Erythroblast (primary cell): Measurements from ENCODE around the gene SMOC2.
"Not testable (repeated sequence)": the region's sequence is repeated elsewhere in the genome, so short reads cannot be mapped to it uniquely, and the experiment has no call there.

Source experiments
- DNase-seq, 2 experiments: peaks; one replicate each; lab custom pipeline; 2025; lab: John Stamatoyannopoulos, UW
- GATA1 ChIP-seq: IDR thresholded peaks from 2 replicates; pipeline ENCODE4 v1.6.1; 2011; ENCODE audit warnings: low read depth, mild to moderate bottlenecking, control low read depth, low read length, moderate library complexity
- POLR2A ChIP-seq: IDR thresholded peaks from 2 replicates; pipeline ENCODE4 v1.6.1; 2011; ENCODE audit warnings: mild to moderate bottlenecking, low read length

The SMOC2 gene

DNA sequence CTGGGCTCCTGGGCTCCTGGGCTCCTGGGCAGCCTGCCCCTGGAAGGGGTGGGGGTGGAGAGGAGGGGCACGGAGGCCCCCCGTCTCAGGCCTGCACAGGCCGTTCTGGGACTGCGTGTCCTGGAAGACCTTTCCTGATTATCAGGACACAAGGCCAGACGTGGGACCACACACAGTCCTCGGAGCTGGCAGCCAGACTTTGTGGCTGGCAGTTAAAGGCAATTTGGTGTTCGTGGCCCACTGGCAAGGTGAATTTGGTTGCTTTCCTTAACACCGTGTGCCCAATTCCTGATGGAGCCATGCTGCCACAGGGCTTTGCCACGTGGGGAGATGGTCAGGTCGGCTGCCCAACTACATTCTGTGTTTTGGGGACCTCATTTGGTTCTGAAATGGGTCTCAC, 113.5 kb downstream of the SMOC2 start:
- no peak for TF ChIP-seq GATA1
- no peak for TF ChIP-seq POLR2A

DNA sequence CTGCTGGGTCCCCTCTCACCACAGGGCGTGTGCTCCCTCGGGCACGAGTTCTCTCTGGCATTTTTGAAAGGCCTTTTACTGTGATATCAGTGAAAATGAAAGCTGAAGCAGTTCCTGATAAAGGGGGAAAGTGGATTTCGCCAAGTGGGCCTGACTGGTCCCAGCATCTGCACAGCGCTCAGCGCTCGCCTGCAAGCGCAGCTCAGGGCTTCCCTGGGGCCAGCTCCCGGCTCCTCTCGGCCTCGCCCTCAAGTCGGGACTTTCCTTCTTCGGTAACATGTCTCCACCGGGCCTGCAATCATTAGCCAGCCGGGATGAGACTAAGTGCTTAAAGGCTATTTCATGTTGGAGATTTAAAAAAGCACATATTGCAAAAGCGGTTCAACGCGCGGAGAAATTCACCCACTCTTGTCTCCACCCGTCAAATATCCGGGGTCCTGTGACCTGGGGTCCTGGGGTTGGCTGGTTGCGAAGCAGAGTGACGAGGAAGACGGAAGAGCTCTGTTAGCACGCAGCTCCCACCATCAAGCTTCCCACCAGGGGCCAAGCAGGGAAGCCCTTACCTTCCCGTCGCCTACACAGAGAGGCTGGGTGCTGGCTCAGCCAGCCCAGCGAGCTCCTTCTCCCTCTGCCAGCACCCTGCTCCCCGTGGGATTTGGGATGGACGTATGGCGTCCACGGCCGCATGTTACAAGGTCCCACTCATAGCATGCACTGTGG, 114.1 kb downstream of the SMOC2 start:
- TF ChIP-seq GATA1: no peak
- TF ChIP-seq POLR2A: no peak
- DNase-seq: no peak

More for the DNA sequence above, 113.5 kb downstream of the SMOC2 start:
- no peak for DNase-seq

DNA sequence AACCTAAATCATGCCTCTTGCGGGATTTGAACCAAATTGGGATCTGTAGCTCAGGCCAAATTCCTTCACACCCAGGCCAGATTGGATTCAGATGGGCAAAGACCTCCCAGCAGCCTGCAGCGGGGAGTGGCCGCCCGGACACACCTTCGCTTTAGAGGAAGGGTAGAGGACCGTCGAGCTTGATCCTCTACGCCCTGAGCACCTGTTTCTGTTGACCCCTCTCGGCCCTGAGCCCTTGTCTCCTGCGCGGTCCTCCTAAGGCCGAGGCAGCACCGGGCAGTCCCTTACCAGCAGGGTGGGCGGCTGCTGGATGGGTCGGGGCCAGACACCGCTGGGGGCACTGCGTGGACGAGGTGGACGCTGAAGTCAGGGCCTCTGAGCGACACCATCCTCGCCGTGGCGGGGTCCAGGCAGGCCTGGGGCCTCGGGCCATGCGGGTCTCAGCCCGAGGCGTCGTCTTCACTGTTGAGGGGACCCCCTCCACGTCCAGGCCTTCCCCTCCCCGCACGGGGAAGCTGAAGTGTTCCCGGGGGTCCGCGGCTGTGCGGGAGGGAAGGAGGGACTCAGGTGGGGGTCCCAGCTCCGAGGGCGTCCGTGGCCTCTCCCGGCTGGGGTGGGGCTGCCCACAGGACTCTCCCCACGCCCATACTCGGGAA, 114.8 kb downstream of the SMOC2 start:
- TF ChIP-seq POLR2A: no peak
- TF ChIP-seq GATA1: no peak
- DNase-seq: no peak

DNA sequence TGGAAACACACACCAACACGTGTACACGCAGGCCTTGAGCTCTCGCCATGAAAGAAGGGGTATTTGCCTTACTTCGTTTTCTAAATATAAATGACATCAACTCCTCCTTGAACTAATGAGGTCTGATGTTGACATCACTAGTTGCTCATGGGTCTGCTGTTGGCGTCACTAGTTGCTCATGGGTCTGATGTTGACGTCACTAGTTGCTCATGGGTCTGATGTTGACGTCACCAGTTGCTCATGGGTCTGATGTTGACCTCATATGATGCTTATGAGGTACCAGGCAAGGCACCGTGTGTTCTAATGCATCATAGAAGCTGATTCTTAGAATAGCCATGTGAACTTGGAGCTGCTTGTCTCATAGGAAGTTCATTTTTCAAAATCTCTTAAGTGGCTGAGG, 116.5 kb downstream of the SMOC2 start:
- TF ChIP-seq POLR2A: no peak
- TF ChIP-seq GATA1: no peak
- DNase-seq: no peak

DNA sequence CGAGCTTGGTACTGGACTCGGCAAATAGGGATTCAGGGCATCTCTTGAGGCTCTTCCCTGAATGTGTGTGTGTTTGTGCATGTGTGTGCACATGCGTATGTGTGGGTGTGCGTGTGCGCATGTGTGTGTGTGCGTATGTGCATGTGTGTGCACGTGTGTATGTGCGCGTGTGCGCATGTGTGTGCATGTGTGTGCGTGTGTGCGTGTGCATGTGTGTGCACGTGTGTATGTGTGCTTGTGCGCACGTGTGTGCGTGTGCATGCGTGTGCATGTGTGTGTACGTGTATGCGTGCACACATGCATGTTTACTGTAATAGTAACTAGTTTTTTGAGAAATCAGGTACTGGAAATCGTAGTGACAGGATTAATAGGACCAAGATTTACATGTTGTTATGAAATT, 117.7 kb downstream of the SMOC2 start:
- no peak for TF ChIP-seq GATA1
- no peak for TF ChIP-seq POLR2A
- DNase-seq: no peak

DNA sequence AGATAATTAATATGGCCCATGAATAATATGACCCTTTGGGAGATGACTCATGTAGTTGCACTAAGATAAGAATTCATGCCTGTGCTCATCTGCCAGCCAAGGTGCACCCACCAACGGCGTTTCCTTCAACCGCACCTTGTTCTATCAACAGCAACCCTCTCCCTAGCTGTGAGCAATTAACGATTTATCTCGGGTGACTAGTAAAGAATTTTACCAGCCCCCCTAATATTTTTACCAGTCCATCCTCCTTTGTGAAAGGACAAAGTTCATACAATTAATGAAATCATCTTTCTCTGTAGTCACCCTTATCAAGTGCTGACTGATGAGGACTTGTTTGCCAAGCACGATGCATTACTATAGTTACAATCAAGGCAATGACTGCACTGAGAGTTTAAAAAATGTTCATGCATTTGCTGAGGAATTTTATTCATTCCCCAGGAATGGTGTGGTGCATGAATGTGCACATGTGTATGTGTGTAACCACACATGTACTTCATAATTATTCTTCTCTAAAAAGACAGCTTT, 118.7 kb downstream of the SMOC2 start:
- DNase-seq: no peak
- TF ChIP-seq GATA1 (no peak), POLR2A (no peak)

DNA sequence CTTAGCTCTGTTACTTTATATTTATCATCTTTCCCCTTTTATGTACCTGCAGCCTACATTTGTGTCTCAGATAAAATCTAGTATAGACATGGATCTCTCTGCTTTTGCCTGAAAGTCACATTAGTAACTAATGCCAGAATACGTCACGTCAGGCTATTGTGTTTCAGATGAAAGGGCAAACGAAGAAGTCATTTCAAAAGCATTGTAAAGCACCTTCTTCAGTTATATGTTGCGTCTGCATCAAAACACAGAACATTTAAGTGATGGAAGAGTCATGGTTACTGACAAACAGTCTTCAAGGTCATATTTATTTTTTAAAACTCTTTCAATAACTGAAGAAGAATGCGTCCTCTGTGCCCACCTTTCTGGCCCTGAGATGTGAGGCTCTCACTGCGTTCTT, 119.1 kb downstream of the SMOC2 start:
- no peak for DNase-seq
- no peak for TF ChIP-seq POLR2A
- no peak for TF ChIP-seq GATA1

DNA sequence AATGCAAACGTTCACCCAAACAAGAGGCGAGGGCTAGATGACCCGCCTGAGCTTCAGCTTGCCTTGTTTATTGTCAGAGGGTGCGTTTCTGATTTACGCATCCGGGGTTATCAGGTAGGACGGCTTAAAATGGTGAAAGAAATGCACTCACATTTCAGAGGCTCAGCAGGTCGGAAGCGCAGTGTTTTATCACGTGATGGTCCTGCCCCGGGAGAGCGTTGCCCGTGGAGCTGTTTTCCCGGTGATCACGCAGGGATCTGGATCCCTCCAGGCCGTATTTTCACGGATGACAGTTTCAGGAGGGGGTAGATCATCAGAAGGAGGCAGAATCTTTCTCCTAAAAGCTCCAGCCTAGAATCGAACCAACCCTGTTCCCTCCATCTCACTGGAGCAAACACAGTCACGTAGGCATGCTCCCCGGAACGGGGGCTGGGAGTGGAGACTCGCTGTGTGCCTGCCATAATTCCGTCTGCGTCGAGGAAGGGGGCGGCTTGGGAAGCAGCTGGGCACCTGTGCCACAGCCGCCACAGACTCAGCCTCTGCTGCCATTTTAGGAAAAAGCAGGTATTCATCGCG, 121.7 kb downstream of the SMOC2 start:
- TF ChIP-seq POLR2A (no peak), GATA1 (no peak)
- no peak for DNase-seq

DNA sequence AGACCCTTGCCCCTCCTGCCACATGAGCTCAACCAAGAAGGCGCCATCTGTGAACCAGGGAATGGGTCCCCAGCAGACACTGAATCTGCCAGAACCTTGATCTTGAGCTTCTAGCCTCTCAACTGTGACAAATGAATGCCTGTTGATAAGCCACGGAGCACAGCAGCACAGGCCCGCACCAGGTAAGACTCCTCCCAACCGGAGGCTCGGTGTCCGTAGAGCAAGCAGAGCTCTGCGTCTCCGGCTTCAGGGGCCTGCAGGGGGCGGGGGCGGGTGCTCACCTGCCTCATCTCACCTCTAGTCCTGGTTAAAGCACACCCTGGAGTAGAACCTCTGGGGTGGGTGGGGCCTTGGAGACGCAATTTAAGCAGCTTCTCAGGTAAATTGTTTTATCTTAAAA, 122.7 kb downstream of the SMOC2 start:
- DNase-seq: no peak

DNA sequence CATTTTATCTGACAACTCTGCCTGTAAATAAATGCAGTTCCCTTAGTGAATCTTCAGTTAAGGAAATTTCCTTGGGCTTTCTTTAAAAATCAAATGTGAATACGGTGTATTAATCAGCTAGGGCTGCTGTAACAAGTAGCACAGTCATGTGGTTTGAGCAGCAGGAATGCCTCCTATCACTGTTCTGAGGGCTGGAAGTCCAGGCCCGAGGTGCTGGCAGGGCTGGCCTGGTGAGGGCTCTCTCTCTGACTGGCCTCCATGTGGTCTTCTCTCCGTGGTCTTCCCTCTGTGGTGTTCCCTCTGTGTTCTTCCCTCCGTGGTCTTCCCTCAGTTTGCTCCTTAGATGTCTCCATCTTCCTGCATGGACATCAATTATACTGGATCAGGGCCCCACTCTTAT, 124.1 kb downstream of the SMOC2 start:
- DNase-seq: no peak
- no peak for TF ChIP-seq POLR2A
- no peak for TF ChIP-seq GATA1

More for the DNA sequence above, 122.7 kb downstream of the SMOC2 start:
- no peak for TF ChIP-seq POLR2A

DNA sequence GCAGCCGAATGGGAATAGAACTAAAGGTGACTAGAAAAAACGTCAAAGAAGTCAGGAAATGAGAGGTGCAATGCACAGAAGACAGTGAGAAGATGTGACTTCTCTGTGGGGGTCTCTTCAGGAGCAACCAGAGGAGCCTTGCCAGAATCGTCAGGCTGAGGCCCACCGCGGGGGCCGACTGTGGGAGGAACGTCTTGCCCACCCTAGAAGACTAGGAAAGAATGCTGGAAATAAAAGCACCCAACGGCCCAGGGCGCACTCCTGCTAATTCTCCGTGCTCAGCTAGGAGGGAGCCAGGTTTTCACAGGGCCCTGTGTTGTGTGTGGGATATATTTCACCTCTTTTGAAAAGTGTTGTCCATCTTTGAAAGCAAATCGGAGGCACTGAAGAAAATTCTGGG, 129.2 kb downstream of the SMOC2 start:
- TF ChIP-seq POLR2A (no peak), GATA1 (no peak)
- no peak for DNase-seq

DNA sequence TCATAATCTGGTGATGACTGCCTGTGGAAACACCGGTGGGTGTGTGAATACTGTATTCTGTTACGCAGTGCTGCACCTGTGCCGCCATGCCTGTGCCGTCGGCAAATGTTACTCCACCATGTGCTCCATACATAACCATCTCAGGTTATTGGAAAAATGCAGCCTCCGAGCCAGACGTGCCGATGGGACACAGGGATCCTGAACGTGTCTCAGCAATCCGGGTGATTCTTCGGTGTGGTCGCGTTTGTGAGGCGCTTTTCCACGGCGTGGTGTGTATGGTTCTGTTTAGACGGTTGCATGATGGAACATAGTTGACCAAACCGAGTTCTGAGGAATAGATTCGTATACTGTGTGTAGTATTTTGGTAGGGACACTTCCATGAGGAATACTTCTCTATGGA, 130.3 kb downstream of the SMOC2 start:
- DNase-seq: no peak
- TF ChIP-seq POLR2A (no peak), GATA1 (no peak)

DNA sequence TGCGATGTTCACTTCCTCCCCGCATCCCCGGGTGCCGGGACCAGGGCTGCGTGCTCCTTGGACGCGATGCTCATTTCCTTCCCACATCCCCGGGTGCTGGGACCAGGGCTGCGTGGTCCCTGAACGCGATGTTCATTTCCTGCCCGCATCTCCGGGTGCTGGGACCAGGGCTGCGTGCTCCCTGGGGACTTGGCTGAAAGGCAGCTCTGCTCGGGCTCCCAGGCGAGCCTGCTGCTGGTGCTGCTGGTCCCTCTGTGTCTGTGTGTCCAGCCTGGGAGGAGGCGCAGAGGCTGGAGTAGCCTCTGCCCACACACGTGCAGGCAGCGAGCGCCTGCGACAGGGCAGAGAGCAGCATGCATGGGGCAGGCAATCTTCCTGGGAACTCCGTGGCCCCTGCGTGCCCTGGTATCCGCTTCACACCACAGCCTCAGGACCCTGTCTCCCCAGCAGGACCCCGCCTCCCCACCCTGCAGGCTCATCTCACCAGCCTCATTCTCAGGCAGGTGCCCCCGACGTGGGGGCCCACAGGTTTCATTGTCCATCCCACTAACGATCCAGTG, 132.4 kb downstream of the SMOC2 start:
- not testable (repeated sequence) for DNase-seq

DNA sequence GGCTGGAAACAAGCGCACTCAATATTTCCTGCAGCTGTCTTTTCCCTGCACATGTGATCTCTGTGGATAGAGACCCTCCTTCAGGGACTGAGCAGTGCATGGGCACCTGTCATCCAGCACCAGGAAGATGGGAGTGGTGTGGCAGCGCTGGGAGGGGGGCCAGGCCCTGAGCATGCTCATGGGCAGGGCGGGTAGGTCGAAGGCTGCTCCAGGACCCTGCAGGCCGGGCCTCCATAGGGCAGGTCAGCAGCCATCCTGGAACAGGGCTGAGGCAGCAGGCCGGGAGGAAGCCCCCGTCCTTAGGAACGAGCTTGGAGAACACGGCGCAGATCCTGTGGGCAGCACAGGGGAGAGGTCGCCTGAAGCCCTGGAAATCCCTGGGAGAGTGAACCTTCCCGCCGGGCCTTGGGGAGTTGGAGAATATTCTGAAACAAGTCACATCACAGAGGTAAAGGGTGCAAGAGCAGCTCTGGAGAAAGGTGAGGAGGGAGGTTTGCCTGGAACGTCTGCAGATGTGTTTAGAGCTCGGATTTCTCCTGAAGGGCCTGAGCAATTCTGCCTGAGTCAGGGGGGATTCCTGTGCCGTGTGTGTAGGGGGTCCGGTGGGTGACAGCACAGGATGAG, 133.2 kb downstream of the SMOC2 start:
- DNase-seq: no peak
- TF ChIP-seq GATA1 (no peak), POLR2A (no peak)
